Osteoblast (primary cell): ENCODE measurements around the gene S100A7A. TPM values are rescaled to one million over a fixed set of nuclear protein-coding genes. Genes with fewer than 3 reads are reported as not detected.

ENCODE experiments used
- DNase-seq: peaks from one replicate; pipeline ENCODE4 v3.0.0; 2011; ENCODE audit warnings: low spot score, mixed read lengths; ENCODE audit not compliant: insufficient read length; ENCODE audit errors: missing footprints
- H2AFZ ChIP-seq: 2 replicates; pipeline ENCODE4 v1.6.0; 2011; ENCODE audit warnings: mild to moderate bottlenecking, low read length
- H3K27ac ChIP-seq: 2 replicates; pipeline ENCODE4 v1.5.1; 2011; ENCODE audit warnings: mild to moderate bottlenecking, low read depth, low read length, moderate library complexity
- H3K27me3 ChIP-seq: 2 replicates; pipeline ENCODE4 v1.6.0; 2012; ENCODE audit warnings: mild to moderate bottlenecking, control low read depth, inconsistent platforms, low read length, moderate library complexity; ENCODE audit not compliant: insufficient read depth
- H3K36me3 ChIP-seq: 2 replicates; pipeline ENCODE4 v1.5.1; 2011; ENCODE audit warnings: mild to moderate bottlenecking, low read length, control low read depth, moderate library complexity; ENCODE audit not compliant: insufficient read depth
- H3K4me1 ChIP-seq: 2 replicates; pipeline ENCODE4 v1.5.1; 2011; ENCODE audit warnings: mild to moderate bottlenecking, low read length, control low read depth, moderate library complexity; ENCODE audit not compliant: insufficient read depth
- H3K4me2 ChIP-seq: 2 replicates; pipeline ENCODE4 v1.6.0; 2011; ENCODE audit warnings: mild to moderate bottlenecking, low read length; ENCODE audit not compliant: insufficient read depth
- H3K4me3 ChIP-seq: fragments of 200-600 bp; sonication (generic); 3 replicates; pipeline ENCODE4 v1.5.1; 2012; ENCODE audit warnings: mild to moderate bottlenecking, low read length, inconsistent platforms; ENCODE audit not compliant: insufficient read depth
- H3K79me2 ChIP-seq: 2 replicates; pipeline ENCODE4 v1.6.0; 2012; ENCODE audit warnings: mild to moderate bottlenecking, low read length, control low read depth, inconsistent platforms; ENCODE audit not compliant: insufficient read depth
- H3K9me3 ChIP-seq: 2 replicates; pipeline ENCODE4 v1.5.1; 2011; ENCODE audit warnings: low read depth, low read length, control low read depth
- H4K20me1 ChIP-seq: 2 replicates; pipeline ENCODE4 v1.6.0; 2012; ENCODE audit warnings: mild to moderate bottlenecking, low read length, control low read depth; ENCODE audit not compliant: insufficient read depth
- CTCF ChIP-seq: IDR thresholded peaks from 2 replicates; pipeline ENCODE4 v1.5.1; 2011; ENCODE audit warnings: mild to moderate bottlenecking, low read depth, low read length, moderate library complexity; ENCODE audit errors: extremely low read depth
- total RNA-seq: library from RNA; depleted of rRNA; stranded (reverse); fragments of >200 nt; gene quantifications from 2 replicates; pipeline ENCODE4 v1.2.3, GENCODE V29; 2012

The S100A7A gene
- total RNA-seq, 1 donor = not detected

- no peak overlapping the region for H3K4me2 ChIP-seq
- H3K9me3 ChIP-seq = no peaks in the 10 kb centered on the region
- H3K4me1 ChIP-seq = no peaks in the 10 kb centered on the region
- DNase-seq = no peak
- no peak overlapping the region for H2AFZ ChIP-seq
- H3K27ac ChIP-seq = no peak overlapping the region
- no peaks in the 10 kb centered on the region for H3K36me3 ChIP-seq
- no peak for TF ChIP-seq CTCF
- H3K4me3 ChIP-seq = no peak overlapping the region
- H3K27me3 ChIP-seq = no peaks in the 10 kb centered on the region
- no peaks in the 10 kb centered on the region for H3K79me2 ChIP-seq
- no peaks in the 10 kb centered on the region for H4K20me1 ChIP-seq
Observed at GRCh38 chr1:153397051-153397923, 19.0 kb upstream of the S100A7A start.

GRCh38 chr1:153397924-153398651 lies 18.2 kb upstream of the S100A7A start:
- Histone ChIP-seq H3K9me3 (no peaks in the 10 kb centered on the region), H3K36me3 (no peaks in the 10 kb centered on the region), H3K79me2 (no peaks in the 10 kb centered on the region), H3K4me2 (no peak overlapping the region), H3K4me3 (no peak overlapping the region), H2AFZ (no peak overlapping the region), H3K4me1 (no peaks in the 10 kb centered on the region), H4K20me1 (no peaks in the 10 kb centered on the region), H3K27ac (no peak overlapping the region), H3K27me3 (no peaks in the 10 kb centered on the region)
- DNase-seq = no peak
- no peak for TF ChIP-seq CTCF

GRCh38 chr1:153399401-153400055 lies 16.8 kb upstream of the S100A7A start:
- Histone ChIP-seq H3K27me3 (no peaks in the 10 kb centered on the region), H3K36me3 (no peaks in the 10 kb centered on the region), H3K4me2 (no peak overlapping the region), H4K20me1 (no peaks in the 10 kb centered on the region), H3K4me3 (no peak overlapping the region), H3K9me3 (no peaks in the 10 kb centered on the region), H2AFZ (no peak overlapping the region), H3K79me2 (no peaks in the 10 kb centered on the region), H3K27ac (no peak overlapping the region), H3K4me1 (no peaks in the 10 kb centered on the region)
- no peak for DNase-seq
- no peak for TF ChIP-seq CTCF

- peak; percentile 67 for DNase-seq
- H2AFZ ChIP-seq = no peak overlapping the region
- no peaks in the 10 kb centered on the region for H4K20me1 ChIP-seq
- no peaks in the 10 kb centered on the region for H3K36me3 ChIP-seq
- no peaks in the 10 kb centered on the region for H3K27me3 ChIP-seq
- peak; percentile 14 for TF ChIP-seq CTCF
- H3K4me2 ChIP-seq = no peak overlapping the region
- H3K79me2 ChIP-seq = no peaks in the 10 kb centered on the region
- no peaks in the 10 kb centered on the region for H3K4me1 ChIP-seq
- no peaks in the 10 kb centered on the region for H3K9me3 ChIP-seq
- no peak overlapping the region for H3K27ac ChIP-seq
- no peak overlapping the region for H3K4me3 ChIP-seq
Observed at GRCh38 chr1:153400244-153400643, 16.1 kb upstream of the S100A7A start.
